ENCODE results near the gene NEDD8. TPM values are rescaled to one million over a fixed set of nuclear protein-coding genes. Genes with fewer than 3 reads are reported as not detected.

Gene NEDD8
- total RNA-seq: 235 and 253 TPM in 2 replicates

GRCh38 chr14:24232121-24232644 lies at the start of gene NEDD8:
NEDD8 (minus strand) TSS chr14:24232367; CDS start chr14:24232267, 100 bp downstream.

GRCh38 chr14:24271134-24271833 lies 39.1 kb upstream of the NEDD8 start, which contains the start of gene RABGGTA:
RABGGTA (minus strand) TSS chr14:24271597; CDS start chr14:24271115, 482 bp downstream.

GRCh38 chr14:24262821-24263733 lies 30.9 kb upstream of the NEDD8 start, which contains the start of gene TGM1:
TGM1 (minus strand) TSS chr14:24263177; CDS start chr14:24262352, 825 bp downstream.

GRCh38 chr14:24232645-24233537 lies 724 bp upstream of the NEDD8 start, which contains the start of gene GMPR2:
GMPR2 (plus strand) TSS chr14:24232929; CDS start chr14:24233254, 325 bp downstream.

GRCh38 chr14:24215495-24216344 lies 16.4 kb downstream of the NEDD8 start, which contains the start of gene MDP1:
MDP1 (minus strand) TSS chr14:24216066; CDS start chr14:24215955, 111 bp downstream.

GRCh38 chr14:24212924-24213865 lies 19.0 kb downstream of the NEDD8 start, which contains the start of gene CHMP4A:
CHMP4A (minus strand) TSS chr14:24213488; CDS start chr14:24213439, 49 bp downstream.

GRCh38 chr14:24195186-24196070 lies 36.7 kb downstream of the NEDD8 start, which contains the start of gene TM9SF1:
TM9SF1 (minus strand) TSS chr14:24195441; CDS start chr14:24195019, 422 bp downstream.

GRCh38 chr14:24188251-24189058 lies 43.7 kb downstream of the NEDD8 start, which contains the start of gene IPO4:
IPO4 (minus strand) TSS chr14:24188816; CDS start chr14:24188787, 29 bp downstream.

GRCh38 chr14:24171422-24172260 lies 60.5 kb downstream of the NEDD8 start, which contains the start of gene REC8:
REC8 (plus strand) TSS chr14:24172080; CDS start chr14:24172553, 473 bp downstream.

Other genes starting within 250 kb of the NEDD8 start
- gene DHRS4L2, start 243.4 kb downstream of the NEDD8 start, total RNA-seq: 11.9 and 13.7 TPM in 2 replicates
- 0.09 TPM in 1 of 2 replicates, not detected in the other for gene CARMIL3, start 180.4 kb downstream of the NEDD8 start, total RNA-seq
- not detected in 2 replicates for gene CPNE6, start 160.8 kb downstream of the NEDD8 start, total RNA-seq
- gene PCK2, start 138.1 kb downstream of the NEDD8 start, total RNA-seq: 5.1 and 17.4 TPM in 2 replicates
- gene DCAF11, start 117.6 kb downstream of the NEDD8 start, total RNA-seq: 42.3 and 47.3 TPM in 2 replicates
- 0.19 and 0.45 TPM in 2 replicates for gene NRL, start 117.4 kb downstream of the NEDD8 start, total RNA-seq
- 0.19 and 0.27 TPM in 2 replicates for gene FITM1, start 101.7 kb downstream of the NEDD8 start, total RNA-seq
- gene PSME1, start 96.2 kb downstream of the NEDD8 start, total RNA-seq: 78.5 and 103 TPM in 2 replicates
- 23.2 and 23.7 TPM in 2 replicates for gene EMC9, start 90.8 kb downstream of the NEDD8 start, total RNA-seq
- 101 and 105 TPM in 2 replicates for gene PSME2, start 85.8 kb downstream of the NEDD8 start, total RNA-seq
- 28.9 and 29.3 TPM in 2 replicates for gene RNF31, start 84.9 kb downstream of the NEDD8 start, total RNA-seq
- gene IRF9, start 71.1 kb downstream of the NEDD8 start, total RNA-seq: 39.4 and 47.7 TPM in 2 replicates
- 1.3 and 4.2 TPM in 2 replicates for gene REC8, start 60.3 kb downstream of the NEDD8 start, total RNA-seq
- 41.1 and 49.6 TPM in 2 replicates for gene IPO4, start 43.6 kb downstream of the NEDD8 start, total RNA-seq
- gene TM9SF1, start 36.9 kb downstream of the NEDD8 start, total RNA-seq: 38.6 and 53.6 TPM in 2 replicates
- gene TSSK4, start 26.7 kb downstream of the NEDD8 start, total RNA-seq: 0.09 TPM in 1 of 2 replicates, not detected in the other
- gene CHMP4A, start 18.9 kb downstream of the NEDD8 start, total RNA-seq: 16.7 and 27.9 TPM in 2 replicates
- gene MDP1, start 16.3 kb downstream of the NEDD8 start, total RNA-seq: 8.6 and 8.8 TPM in 2 replicates
- 76.5 and 85.2 TPM in 2 replicates for gene GMPR2, start 562 bp upstream of the NEDD8 start, total RNA-seq
- gene TINF2, start 10.3 kb upstream of the NEDD8 start, total RNA-seq: 38.1 and 43.4 TPM in 2 replicates
- gene TGM1, start 30.8 kb upstream of the NEDD8 start, total RNA-seq: 0.36 and 0.75 TPM in 2 replicates
- 20.5 and 21.1 TPM in 2 replicates for gene RABGGTA, start 39.2 kb upstream of the NEDD8 start, total RNA-seq
- gene DHRS1, start 67.4 kb upstream of the NEDD8 start, total RNA-seq: 6.6 and 7.3 TPM in 2 replicates
- gene NOP9, start 67.5 kb upstream of the NEDD8 start, total RNA-seq: 24.8 and 25.4 TPM in 2 replicates
- 1.4 and 2.8 TPM in 2 replicates for gene CIDEB, start 75.6 kb upstream of the NEDD8 start, total RNA-seq
- gene LTB4R2, start 77.8 kb upstream of the NEDD8 start, total RNA-seq: 2.9 and 5.6 TPM in 2 replicates
- 1.7 and 3.3 TPM in 2 replicates for gene LTB4R, start 79.1 kb upstream of the NEDD8 start, total RNA-seq
- 37.2 and 43.1 TPM in 2 replicates for gene ADCY4, start 102.7 kb upstream of the NEDD8 start, total RNA-seq
- gene RIPK3, start 107.6 kb upstream of the NEDD8 start, total RNA-seq: 2.9 and 3.5 TPM in 2 replicates
- 14.8 and 25.8 TPM in 2 replicates for gene NFATC4, start 135.8 kb upstream of the NEDD8 start, total RNA-seq
- gene NYNRIN, start 166.6 kb upstream of the NEDD8 start, total RNA-seq: 8.0 and 14.1 TPM in 2 replicates
- 1.3 and 2.6 TPM in 2 replicates for gene CBLN3, start 197.3 kb upstream of the NEDD8 start, total RNA-seq
- gene KHNYN, start 197.6 kb upstream of the NEDD8 start, total RNA-seq: 46.2 and 73.3 TPM in 2 replicates
- 7.9 and 9.3 TPM in 2 replicates for gene SDR39U1, start 210.4 kb upstream of the NEDD8 start, total RNA-seq